Ecto neural progenitor cell (in vitro differentiated cells): ENCODE results near the gene SUDS3.
"Not testable (repeated sequence)": the region's sequence is repeated elsewhere in the genome, so short reads cannot be mapped to it uniquely, and the experiment has no call there.

Source experiments
- DNase-seq: peaks from one replicate; pipeline ENCODE4 v3.0.0-alpha.2; 2018; ENCODE audit warnings: low spot score

The SUDS3 gene

DNA sequence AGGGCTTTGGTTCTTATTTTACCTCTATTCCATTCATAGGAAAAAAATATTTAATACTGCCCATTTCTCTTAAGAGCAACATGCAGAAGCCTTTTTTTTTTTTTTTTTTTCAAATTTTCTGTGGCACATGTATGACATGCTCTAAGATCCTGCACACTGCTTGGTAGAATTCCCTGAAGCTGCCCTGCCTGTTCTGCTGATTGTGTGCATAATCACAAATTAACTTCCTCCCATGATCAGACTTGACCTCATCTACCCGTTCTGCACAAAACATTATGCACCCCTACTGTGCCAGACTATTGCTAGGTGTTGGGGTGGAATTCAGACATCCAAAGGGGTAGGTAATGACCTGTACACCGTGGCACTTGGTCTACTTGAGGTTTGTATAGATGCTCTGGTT lies 22.2 kb downstream of the SUDS3 start:
- no peak for DNase-seq

DNA sequence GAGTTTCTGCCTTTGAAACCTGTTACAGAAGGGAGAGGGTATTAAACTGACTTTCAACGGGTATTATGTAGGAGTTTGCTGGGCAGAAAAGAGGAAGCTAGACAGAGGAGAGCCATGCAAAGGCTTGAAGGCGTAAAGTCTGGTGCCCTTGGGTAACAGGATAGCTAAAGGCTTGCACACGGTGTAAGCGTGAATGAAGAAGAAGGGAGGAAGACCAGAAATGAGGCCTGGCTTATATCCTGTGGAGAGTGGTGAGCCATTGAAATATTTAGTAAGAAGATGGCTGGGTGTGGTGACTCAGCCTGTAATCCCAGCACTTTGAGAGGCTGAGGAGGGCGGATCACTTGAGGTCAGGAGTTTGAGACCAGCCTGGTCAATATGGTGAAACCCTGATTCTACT lies 22.6 kb downstream of the SUDS3 start:
- DNase-seq: no peak

DNA sequence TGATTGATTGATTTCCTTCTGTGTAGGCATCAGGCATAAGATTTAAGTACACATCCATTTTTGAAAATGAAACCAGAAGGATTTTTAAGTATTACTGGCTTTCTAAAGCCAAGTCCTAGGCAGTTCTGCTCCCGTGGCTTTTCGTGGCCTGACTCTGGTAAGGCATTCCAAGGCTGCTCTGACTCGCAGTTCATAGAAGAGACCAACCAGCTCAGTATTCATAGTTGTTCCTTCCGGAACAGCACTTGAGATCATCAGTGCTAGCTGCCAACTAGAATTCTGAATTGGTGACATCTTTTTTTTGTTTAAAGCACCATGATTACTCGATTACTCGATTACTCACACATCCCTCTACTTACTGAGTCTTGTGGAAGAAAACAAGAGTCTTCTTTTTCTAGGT lies 25.9 kb downstream of the SUDS3 start:
- DNase-seq: no peak

DNA sequence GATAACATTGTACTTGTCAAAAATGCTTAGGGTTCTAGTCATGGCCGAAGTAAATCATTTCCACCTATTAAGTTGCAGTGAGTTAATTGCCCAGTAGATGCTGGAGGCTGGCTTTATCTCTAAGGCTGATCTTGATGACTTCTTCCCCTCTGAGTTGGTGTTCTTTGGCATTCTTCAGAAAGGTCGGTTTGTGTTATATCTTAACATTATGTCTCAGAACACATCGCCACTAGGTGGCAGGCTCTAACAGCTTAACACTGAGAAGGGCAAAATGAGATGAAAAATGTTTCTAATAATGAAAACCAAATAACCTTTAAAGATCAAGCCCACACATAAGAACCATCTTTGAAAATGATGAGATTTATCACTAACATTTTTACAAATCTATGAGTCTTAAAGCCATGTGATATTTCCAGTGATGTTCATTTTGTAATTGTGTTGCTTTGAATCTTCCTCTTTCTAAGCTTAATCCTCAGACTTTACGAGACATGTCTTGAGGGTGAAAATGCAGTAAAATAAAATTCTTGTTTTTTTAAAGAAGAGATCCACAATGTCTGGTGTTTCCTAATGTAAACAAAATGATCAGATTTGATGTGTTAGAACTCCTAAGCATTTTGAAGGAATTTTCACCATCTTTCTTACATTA lies 28.6 kb downstream of the SUDS3 start:
- peak; percentile 67 for DNase-seq

DNA sequence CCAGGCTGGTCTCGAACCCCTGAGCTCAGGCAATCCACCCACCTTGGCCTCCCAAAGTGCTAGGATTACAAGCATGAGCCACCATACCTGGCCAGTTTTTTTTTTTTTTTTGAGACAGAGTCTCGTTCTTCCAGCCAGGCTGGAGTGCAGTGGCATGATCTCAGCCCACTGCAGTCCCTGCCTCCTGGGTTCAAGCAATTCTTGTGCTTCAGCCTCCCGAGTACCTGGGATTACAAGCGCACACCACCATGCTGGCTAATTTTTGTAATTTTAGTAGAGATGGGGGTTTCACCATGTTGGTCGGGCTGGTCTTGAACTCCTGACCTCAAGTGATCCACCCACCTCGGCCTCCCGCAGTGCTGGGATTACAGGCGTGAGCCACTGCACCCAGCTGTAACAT lies 31.9 kb downstream of the SUDS3 start:
- not testable (repeated sequence) for DNase-seq

DNA sequence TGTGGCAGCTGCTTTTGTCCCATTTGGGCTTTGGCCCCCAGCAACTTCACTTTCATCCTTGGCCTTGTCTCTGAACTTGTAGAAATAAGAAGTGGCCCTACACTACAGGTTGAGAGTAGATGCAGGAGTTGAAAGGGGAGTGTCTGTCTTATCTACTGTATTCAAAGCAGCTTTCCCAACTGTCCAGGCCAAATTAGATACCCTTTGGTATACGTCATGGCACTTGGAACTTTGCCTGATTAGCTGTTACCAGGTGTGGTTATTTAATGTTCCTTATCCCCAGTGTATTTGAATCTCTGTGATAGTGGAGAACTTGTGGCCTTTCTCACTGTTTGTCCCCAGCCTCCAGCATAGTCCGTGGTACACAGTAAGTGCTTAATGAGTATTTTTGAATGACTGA lies 33.5 kb downstream of the SUDS3 start:
- no peak for DNase-seq

DNA sequence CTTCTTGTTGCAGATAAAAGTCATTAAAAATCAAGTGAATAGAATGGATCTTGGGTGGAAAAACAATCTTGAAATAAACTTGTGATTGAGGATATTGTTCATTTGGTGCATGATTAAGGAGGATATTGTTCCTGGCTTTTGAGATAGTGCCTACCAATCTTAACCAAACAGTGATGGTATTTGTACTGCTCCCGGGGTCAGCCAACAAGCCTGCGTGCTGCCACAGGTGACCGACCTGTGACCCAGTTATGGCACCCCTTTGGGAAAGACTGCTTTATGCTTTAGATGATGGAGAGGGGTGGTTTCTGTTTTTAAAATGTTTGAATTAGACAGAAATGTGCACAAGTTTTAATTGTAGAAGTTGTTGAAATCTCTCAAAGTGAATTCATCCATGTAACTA lies 41.6 kb downstream of the SUDS3 start:
- DNase-seq: no peak

DNA sequence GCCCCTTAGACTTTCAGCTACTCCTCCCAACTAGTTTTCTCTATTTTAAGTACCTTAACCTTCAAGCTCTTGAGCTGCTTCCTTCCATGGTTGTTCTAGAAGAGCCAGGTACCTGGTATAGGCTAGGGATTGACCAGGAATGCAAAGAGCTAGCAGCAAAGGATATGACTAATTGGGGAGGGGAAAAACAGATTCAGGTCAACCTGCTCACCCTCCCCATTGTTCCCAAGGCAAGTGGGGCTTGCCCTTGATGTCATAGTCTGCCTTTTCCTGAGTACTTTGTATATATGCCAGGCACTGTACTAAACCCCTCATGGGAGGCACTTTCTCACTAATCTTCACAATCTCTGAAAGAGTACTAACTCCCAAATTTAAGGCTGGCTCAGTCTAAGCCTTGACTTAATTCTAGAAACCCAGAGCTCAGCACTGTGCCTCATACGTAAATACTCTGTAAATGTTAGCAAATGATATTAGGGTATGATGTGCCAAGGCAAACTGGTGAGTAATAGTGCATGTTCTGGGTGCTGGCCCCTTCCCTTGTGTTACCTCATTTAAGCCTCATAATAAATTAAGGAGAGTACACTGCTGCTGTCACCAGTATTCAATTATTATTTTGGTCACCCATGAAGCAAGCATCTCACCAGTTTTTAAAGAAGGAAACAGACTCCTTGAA lies 42.2 kb downstream of the SUDS3 start:
- DNase-seq: no peak

DNA sequence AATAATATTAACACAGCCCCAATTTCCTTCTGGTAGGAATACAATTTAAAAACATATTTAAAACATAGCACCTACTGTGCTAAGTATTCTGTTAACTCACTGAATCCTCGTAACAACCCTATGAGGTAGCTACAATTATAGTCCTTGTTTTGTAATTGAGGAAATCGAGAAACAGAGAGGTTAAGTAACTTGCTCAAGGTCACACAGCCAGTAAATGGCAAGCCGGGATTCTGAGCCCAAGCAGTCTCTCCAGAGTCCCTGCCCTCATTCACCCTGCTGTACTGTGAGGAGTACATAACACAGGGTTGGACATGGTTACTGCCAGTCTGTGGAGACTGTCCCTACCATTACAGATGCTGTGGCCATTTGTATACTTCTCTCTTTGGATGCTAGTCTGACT lies 44.3 kb downstream of the SUDS3 start:
- DNase-seq: no peak

DNA sequence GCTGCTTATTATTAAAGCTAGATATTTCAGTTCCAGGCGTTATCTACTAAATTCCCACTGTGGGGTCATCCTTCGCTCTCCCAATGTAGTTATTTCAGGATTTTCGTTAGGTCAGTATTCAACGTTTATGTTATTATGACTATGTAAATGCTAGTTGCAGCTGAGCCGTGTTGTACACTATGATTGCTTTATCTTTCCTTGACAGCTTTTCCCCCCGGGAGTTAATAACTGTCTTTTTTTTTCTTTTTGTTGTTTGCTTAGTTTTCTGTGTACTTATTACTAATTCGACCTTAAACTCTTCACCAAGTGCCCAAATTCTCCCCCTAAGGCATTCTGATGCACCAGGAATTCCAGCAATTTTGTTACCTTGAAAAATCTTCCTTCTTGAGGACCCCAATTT lies 48.5 kb downstream of the SUDS3 start:
- DNase-seq: no peak

DNA sequence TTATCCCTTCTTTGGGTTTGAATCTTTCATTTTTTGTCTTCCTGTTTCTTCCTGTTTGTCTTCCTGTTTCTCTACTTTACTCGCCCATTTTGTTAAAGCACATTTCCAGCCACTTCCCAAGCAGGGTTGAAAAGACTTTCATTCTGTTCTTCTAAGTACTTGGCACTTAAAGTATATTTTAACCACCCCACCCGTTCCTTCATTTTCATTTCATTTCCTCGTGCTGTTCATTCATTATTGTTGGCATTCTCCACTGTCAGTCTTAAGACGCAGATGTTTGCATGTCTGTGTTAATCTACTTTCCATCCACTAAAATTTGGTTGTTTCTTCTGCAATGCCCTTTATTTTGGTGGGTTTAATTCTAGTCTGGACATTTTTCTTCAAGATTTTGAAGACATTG lies 49.0 kb downstream of the SUDS3 start:
- no peak for DNase-seq

DNA sequence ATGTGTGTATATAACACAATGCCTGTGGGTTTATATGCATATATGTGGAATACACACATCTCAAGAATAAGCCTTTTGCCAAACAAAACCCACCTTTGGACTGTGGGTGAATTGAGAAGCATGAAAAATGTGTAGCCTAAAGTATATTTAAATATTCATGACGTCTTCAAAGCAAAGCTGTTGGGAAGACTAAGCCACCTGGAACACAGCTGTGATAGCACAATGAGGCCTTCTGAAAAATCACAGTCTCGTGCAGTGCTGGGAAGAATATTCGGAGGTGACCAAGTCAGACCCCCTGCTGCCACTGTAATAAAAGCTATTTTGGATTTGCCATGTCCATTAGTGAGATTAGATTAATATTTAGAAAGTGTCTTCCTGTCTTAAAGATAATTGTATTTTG lies 51.5 kb downstream of the SUDS3 start:
- no peak for DNase-seq

DNA sequence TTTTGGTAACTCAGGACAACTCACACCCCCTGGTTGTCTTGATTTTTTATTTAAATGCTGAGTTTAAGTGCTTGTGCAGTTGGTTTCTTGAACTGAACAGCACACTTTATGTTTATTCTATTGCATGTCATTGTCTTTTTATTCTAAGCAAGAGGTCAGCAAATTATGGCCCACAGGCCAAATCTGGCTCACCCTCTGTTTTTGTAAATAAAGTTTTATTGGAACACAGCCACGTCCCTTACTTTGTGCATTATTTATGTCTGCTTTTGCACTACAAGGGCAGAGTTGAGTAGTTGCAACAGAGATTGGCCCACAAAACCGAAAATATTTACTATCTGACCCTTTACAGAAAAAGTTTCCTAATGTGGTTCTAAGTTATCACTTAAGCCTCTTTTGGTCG lies 52.3 kb downstream of the SUDS3 start:
- DNase-seq: no peak

DNA sequence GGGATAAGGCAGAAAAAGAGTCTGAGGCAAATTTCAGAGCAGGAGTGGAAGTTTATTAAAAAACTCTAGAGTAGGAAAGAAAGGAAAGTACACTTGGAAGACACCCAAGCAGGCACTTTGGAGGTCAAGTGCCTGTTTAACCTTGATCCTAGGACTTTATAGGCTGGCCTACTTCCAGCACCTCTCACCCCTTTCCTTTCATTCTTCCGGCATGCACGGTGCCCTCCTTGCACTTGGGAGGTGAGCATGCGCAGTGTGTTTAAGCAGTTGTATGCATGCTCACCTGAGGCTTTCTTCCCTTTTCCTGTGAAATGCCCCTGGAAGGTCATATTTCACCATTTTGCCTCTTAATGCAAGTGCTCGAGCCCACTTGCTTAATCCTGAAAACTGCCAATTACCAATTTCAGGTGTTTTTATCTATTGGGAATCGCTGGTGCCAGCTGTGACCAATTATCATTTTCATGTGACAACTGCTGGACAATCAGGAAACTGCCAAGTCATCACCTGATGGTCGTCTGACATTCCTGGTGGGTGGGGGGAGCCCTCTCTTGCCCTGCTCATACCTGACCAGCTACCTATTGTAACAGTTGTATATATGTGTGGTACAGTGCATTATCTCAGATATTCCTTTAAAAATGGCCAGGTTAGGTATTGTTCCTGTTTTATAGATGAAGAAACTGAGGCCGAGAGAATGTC lies 53.5 kb downstream of the SUDS3 start:
- no peak for DNase-seq

DNA sequence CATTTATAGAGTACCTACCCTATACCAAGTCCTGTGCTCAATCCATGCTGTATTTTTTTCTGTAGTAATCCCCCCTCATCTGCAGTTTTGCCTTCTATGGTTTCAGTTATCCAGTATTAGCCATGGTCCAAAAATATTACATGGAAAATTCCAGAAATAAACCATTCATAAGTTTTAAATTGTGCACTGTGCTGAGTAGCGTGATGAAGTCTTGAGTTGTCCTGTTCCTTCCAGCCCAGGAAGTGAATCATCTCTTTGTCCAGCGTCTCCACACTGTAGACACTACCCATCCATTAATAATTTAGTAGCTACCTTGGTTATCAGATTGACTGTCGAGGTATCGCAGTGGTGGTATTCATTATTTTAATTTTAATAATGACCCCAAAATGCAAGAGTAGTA lies 54.2 kb downstream of the SUDS3 start:
- no peak for DNase-seq

DNA sequence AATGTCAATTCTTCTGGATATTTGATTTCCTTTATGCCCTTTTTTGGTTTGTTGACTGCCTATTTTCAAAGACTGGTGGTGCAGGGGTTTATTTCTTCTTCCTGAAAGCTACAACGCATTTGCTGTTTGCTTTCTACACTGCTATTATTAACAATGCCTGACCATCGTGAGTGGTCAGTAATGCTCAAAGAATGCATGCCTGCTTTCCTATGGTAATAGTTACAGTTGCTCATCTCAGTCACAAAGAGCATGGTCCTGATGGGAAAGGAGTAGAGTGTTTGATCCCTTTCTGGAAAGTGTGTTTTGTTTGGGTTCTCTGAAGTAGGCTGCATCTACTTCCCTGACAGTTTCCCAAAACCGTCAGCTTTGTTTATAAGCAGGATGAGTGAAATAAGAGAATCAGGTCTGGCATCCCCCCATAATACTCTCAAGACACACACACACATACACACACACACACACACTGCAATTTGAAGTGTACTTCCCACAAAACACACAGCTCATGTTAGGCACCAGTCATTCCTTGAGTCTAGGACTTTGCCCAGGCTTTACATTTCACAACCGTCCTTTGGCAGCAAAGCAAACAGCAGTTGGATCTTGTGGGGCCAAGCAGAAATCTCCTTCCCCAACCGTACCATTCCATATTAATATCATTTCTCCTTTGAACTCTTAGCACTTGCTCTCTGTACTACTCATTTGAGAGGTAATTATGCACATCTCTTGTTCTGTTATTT lies 56.6 kb downstream of the SUDS3 start:
- DNase-seq: no peak

DNA sequence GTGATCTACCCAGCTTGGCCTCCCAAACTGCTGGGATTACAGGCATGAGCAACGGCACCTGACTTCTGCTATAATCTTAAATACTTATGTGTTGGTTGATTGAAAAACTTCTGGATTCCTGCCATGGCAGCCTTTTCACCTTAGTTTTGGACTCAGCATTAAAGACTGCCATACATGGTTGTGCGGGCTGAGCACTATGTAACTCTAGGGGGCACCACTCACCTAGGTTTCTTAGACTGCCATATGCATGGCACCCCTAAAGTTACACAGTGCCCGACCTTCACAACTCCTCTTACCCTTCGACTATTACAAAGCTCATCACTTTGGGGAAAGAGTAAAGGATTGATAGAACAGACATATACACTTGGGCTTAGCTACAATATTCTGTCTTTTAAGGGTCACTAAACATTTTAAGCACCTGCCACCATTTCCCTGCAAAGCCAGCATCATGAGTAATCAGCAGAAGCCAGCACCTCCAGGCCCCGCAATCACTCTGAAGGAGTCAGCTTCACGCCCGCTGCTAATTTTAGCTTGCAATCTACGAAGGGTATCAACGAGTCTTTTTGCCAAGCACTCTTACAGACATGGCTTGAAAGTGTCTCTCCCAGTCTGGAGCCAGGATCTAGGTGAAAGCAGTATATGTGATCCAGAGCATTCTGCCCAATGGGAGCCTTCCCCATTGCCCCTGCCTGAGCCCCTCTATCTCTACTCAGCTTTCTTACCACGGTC lies 59.8 kb downstream of the SUDS3 start:
- no peak for DNase-seq

DNA sequence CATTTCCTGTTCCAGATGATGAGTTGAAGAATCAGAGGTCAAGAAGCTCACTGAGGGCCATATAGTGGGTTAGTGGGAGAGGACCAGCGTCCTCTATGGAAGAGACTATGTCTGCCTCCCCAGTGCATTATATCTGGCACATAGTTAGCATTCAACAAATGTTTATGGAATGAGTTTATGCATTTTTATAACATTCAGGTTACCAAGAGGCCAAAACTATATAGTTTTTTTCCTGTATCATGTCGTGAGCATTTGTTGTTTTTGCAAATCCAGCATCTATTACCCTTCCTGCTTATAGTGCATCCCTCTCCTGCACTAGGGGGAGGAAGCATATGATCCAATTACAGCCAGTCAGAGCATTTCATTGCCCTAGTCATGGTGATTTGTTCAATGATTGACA lies 60.6 kb downstream of the SUDS3 start:
- DNase-seq: no peak

DNA sequence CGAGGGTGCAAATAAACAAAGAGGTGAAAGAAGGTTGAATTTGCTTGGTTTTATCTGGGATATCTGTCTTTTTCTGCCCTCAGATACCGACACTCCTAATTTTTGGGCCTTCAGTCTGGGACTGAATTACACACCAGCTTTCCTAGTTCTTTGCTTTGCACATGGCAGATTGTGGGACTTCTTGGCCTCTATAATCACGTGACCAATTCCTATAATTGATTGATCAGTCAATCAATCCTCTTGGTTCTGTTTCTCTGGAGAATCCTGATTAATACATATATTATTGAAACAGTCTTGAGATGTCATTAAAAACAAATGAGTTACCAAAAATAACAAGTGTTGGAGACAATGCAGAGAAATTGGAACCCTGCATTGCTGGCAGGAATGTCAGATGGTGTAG lies 62.7 kb downstream of the SUDS3 start:
- DNase-seq: no peak

DNA sequence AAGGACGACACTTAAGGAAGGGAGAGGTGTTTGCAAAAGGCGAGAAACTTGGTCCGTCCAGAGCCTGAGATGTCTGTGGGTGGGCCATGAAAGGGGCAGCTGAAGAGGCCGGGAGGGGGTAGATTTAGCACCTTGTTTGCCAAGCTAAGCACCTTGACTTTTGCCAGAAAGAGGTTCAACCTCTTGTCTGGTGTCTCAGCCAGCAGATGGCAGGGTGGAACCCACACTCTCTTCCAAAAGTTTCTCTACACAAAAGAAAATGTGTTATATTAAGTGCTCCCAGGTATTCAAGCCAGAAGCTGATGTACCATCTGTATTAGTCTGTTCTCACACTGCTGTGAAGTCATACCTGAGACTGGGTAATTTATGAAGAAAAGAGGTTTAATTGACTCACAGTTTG lies 69.9 kb downstream of the SUDS3 start:
- DNase-seq: no peak

DNA sequence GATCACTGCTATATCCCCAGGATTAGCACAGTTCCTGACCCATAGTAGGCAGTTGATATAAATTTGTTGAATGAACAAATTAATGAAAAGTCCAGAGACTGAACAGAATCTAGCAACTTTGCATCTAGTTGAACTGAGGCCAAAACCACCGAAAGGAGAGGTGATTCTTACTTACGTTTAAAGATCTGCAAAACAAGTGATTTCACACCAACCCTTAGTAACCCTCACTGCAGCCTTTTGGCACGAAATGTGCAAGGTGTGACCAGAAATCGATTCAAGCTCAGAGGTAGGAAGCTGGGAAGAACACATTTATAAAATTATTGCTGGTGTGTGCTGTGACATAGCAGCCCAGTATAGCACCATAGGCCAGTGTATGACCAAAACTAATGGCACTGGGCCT lies 70.8 kb downstream of the SUDS3 start:
- no peak for DNase-seq

DNA sequence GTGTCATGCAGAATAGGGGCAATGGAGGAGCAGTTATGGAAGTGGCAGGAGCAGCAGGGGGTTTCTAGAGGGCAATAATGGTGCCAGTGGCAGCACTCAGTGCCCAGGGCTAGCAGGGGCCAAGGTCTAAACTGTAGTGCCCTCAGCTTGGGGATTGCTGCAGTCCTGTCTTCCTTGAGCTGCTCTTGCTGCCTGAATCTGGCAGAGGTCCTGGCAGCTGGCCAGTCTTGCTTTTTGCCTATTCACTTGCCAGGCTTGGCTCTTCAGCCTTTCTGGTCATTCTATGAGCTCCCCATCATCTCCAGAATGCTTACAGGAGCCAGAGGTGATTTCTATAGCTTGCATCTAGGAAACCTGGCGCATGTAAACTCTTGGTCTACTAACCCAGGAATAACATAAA lies 72.0 kb downstream of the SUDS3 start:
- DNase-seq: no peak
